Thyroid gland (tissue), 4 donors: Measurements from ENCODE around the gene SLC30A1. TPM values are rescaled to one million over a fixed set of nuclear protein-coding genes. Genes with fewer than 3 reads are reported as not detected.

Source experiments
- DNase-seq, 2 donors: peaks; one replicate each; pipeline ENCODE4 v3.0.0-alpha.2; 2019
- H3K27ac ChIP-seq, 3 donors: fragments of 200-600 bp; sonication (generic); 1 replicate in 2 of 3; 2 replicates in 1 of 3; pipeline ENCODE4 v1.5.1; 2016 to 2019; ENCODE audit warnings: mild to moderate bottlenecking in 1 of 3, moderate library complexity in 1 of 3
- H3K27me3 ChIP-seq: fragments of 200-600 bp; sonication (generic); one replicate; pipeline ENCODE4 v1.5.1; 2019
- H3K36me3 ChIP-seq, 2 donors: fragments of 200-600 bp; sonication (generic); one replicate each; pipeline ENCODE4 v1.5.1; 2016 to 2019
- H3K4me1 ChIP-seq, 2 donors: fragments of 200-600 bp; sonication (generic); one replicate each; pipeline ENCODE4 v1.5.1; 2017 to 2019
- H3K4me3 ChIP-seq, 3 donors: fragments of 200-600 bp; sonication (generic); replicated peaks in 1 of 3; 1 replicate in 2 of 3; 2 replicates in 1 of 3; pipeline ENCODE4 v1.5.1; 2016; ENCODE audit warnings: mild to moderate bottlenecking in 1 of 3
- H3K9me3 ChIP-seq: fragments of 200-600 bp; sonication (generic); one replicate; pipeline ENCODE4 v1.5.1; 2017
- POLR2A ChIP-seq, 2 donors: fragments of 450-650 bp; IDR thresholded peaks; one replicate each; pipeline ENCODE4 v1.6.1; 2017; ENCODE audit warnings: antibody characterized with exemption in 2 of 2, mild to moderate bottlenecking in 2 of 2, moderate library complexity in 1 of 2
- WGBS, 2 donors: methylation state at CpG; one replicate each; pipeline ENCODE4 v1.1.5; 2017; 5-methylcytosine and 5-hydroxymethylcytosine counted together
- intact Hi-C: fragments of 100-400 bp; cut with DNase I; formaldehyde crosslinking; loops from one replicate; pipeline ENCODE4 v1.15.1; 2023
- total RNA-seq, 4 donors: library from RNA; depleted of rRNA; stranded (reverse); fragments of >200 nt; gene quantifications; one replicate each; pipeline ENCODE4 v1.2.3, GENCODE V29; 2016
- TF ChIP-seq, protein P1 (sequence below), 6 experiments: fragments of 200-600 bp in 3 of 6; fragments of 450-650 bp in 3 of 6; sonication (generic) in 3 of 6; IDR thresholded peaks; one replicate each; pipeline ENCODE4 v1.5.1; 2016 to 2019; ENCODE audit warnings: antibody characterized with exemption in 6 of 6, mild to moderate bottlenecking in 2 of 6, inconsistent platforms in 1 of 6, moderate library complexity in 1 of 6

The SLC30A1 gene
- total RNA-seq, 4 donors from 2014 or later: 22.7 to 36.0 (median 32.4) TPM

DNA sequence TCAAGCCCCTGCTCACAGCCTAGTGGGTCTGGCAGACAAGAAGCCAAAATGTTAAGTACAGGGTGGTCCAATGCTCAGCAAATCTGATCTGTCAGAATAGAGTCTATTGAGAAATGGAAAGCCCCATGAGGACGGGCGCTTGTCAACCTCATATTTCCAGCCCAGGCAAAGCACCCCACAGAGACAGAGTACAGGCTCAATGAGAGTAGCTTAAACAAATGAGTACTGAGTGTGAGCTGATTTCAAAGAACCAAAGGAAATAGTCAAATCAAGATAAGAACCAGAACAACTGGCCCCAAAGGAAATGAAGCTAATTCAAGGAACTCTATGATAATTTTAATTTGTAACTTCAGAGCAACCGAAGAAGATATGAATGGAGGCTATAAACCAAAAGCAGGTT, 44.6 kb upstream of the SLC30A1 start:
- DNase-seq: no peak
- intact Hi-C loops: no loop called here
- H3K4me3 ChIP-seq: no peak overlapping the region
- no peak for TF ChIP-seq POLR2A (IDR thresholded peaks at IDR 0.05)
- no peaks in the 10 kb centered on the region for H3K9me3 ChIP-seq
- no peak overlapping the region for H3K27ac ChIP-seq
- H3K36me3 ChIP-seq: no peaks in the 10 kb centered on the region
- 79 to 84% methylated on average over 3 of the region's 3 CpGs for WGBS, 2 donors
- H3K4me1 ChIP-seq: no peaks in the 10 kb centered on the region
- no peaks in the 10 kb centered on the region for H3K27me3 ChIP-seq

GRCh38 chr1:211621447-211622198, 42.7 kb upstream of the SLC30A1 start:
- TF ChIP-seq, protein P1, sequence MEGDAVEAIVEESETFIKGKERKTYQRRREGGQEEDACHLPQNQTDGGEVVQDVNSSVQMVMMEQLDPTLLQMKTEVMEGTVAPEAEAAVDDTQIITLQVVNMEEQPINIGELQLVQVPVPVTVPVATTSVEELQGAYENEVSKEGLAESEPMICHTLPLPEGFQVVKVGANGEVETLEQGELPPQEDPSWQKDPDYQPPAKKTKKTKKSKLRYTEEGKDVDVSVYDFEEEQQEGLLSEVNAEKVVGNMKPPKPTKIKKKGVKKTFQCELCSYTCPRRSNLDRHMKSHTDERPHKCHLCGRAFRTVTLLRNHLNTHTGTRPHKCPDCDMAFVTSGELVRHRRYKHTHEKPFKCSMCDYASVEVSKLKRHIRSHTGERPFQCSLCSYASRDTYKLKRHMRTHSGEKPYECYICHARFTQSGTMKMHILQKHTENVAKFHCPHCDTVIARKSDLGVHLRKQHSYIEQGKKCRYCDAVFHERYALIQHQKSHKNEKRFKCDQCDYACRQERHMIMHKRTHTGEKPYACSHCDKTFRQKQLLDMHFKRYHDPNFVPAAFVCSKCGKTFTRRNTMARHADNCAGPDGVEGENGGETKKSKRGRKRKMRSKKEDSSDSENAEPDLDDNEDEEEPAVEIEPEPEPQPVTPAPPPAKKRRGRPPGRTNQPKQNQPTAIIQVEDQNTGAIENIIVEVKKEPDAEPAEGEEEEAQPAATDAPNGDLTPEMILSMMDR (IDR thresholded peaks at IDR 0.05): no peak
- no peak for TF ChIP-seq POLR2A (IDR thresholded peaks at IDR 0.05)
- DNase-seq: peak; percentile 26 to 46
- no peak overlapping the region for H3K4me3 ChIP-seq
- no peaks in the 10 kb centered on the region for H3K36me3 ChIP-seq
- H3K9me3 ChIP-seq: no peaks in the 10 kb centered on the region
- 64 to 66% methylated on average over 9 of the region's 9 CpGs for WGBS, 2 donors
- H3K27me3 ChIP-seq: no peaks in the 10 kb centered on the region
- H3K4me1 ChIP-seq: no peaks in the 10 kb centered on the region
- H3K27ac ChIP-seq: no peak overlapping the region
- intact Hi-C loops: no loop called here

- no peaks in the 10 kb centered on the region for H3K9me3 ChIP-seq
- no peaks in the 10 kb centered on the region for H3K36me3 ChIP-seq
- WGBS, 2 donors: 94 to 95% methylated on average over 5 of the region's 5 CpGs
- DNase-seq: no peak
- H3K27ac ChIP-seq: no peak overlapping the region
- intact Hi-C loops: no loop called here
- no peaks in the 10 kb centered on the region for H3K4me1 ChIP-seq
- TF ChIP-seq, protein P1 (IDR thresholded peaks at IDR 0.05): no peak
- TF ChIP-seq POLR2A (IDR thresholded peaks at IDR 0.05): no peak
- no peaks in the 10 kb centered on the region for H3K27me3 ChIP-seq
- no peak overlapping the region for H3K4me3 ChIP-seq
Measured at GRCh38 chr1:211620097-211620496, 41.1 kb upstream of the SLC30A1 start.

GRCh38 chr1:211619033-211619996, 40.4 kb upstream of the SLC30A1 start:
- no peak for DNase-seq
- Histone ChIP-seq H3K27ac (no peak overlapping the region), H3K4me3 (no peak overlapping the region), H3K27me3 (no peaks in the 10 kb centered on the region), H3K36me3 (no peaks in the 10 kb centered on the region), H3K9me3 (no peaks in the 10 kb centered on the region), H3K4me1 (no peaks in the 10 kb centered on the region)
- WGBS, 2 donors: 87 to 89% methylated on average over 7 to 8 of the region's 8 CpGs
- no peak for TF ChIP-seq POLR2A (IDR thresholded peaks at IDR 0.05)
- TF ChIP-seq, protein P1 (IDR thresholded peaks at IDR 0.05): no peak
- intact Hi-C loops: no loop called here

- 96 to 98% methylated on average over 5 of the region's 5 CpGs for WGBS, 2 donors
- H3K9me3 ChIP-seq: no peaks in the 10 kb centered on the region
- intact Hi-C loops: no loop called here
- no peak overlapping the region for H3K4me3 ChIP-seq
- H3K4me1 ChIP-seq: peaks cover 3 to 7% of the 10 kb centered on the region in 2 donors
- H3K27ac ChIP-seq: no peak overlapping the region
- no peaks in the 10 kb centered on the region for H3K27me3 ChIP-seq
- no peak for DNase-seq
- H3K36me3 ChIP-seq: no peaks in the 10 kb centered on the region
- TF ChIP-seq, protein P1 (IDR thresholded peaks at IDR 0.05): no peak
- no peak for TF ChIP-seq POLR2A (IDR thresholded peaks at IDR 0.05)
Measured at GRCh38 chr1:211616965-211617297, 38.0 kb upstream of the SLC30A1 start.
